Ovary (tissue), 9 donors: ENCODE measurements around the gene QPRT. TPM values are rescaled to one million over a fixed set of nuclear protein-coding genes. Genes with fewer than 3 reads are reported as not detected.
"Not testable (repeated sequence)": the region's sequence is repeated elsewhere in the genome, so short reads cannot be mapped to it uniquely, and the experiment has no call there.

ENCODE experiments used
- DNase-seq, 5 donors: peaks; one replicate each; pipeline ENCODE4 v3.0.0-alpha.2; 2019 to 2020
- H3K27ac ChIP-seq, 2 donors: fragments of 200-600 bp; one replicate each; pipeline versions ENCODE4 v1.5.1 to v1.8.0; 2019 to 2022
- H3K27me3 ChIP-seq: fragments of 200-600 bp; one replicate; pipeline ENCODE4 v1.8.0; 2022
- H3K36me3 ChIP-seq: fragments of 200-600 bp; sonication (generic); one replicate; pipeline ENCODE4 v1.5.1; 2019
- H3K4me1 ChIP-seq: one replicate; pipeline ENCODE4 v1.8.1; 2013; ENCODE audit warnings: mild to moderate bottlenecking, moderate library complexity; ENCODE audit not compliant: insufficient read depth
- H3K4me3 ChIP-seq: fragments of 200-600 bp; sonication (generic); one replicate; pipeline ENCODE4 v1.5.1; 2017
- H3K9me3 ChIP-seq, 2 donors: fragments of 200-600 bp in 1 of 2; sonication (generic) in 1 of 2; one replicate each; pipeline versions ENCODE4 v1.5.1 to v1.8.1; 2013 to 2019; ENCODE audit warnings: mild to moderate bottlenecking in 1 of 2, moderate library complexity in 1 of 2
- EP300 ChIP-seq: sonication (generic); formaldehyde crosslinking; IDR thresholded peaks from one replicate; pipeline ENCODE4 v1.6.1; 2017; ENCODE audit warnings: antibody characterized with exemption
- POLR2A ChIP-seq: fragments of 450-650 bp; IDR thresholded peaks from one replicate; pipeline ENCODE4 v1.6.1; 2017; ENCODE audit warnings: antibody characterized with exemption, mild to moderate bottlenecking, moderate library complexity
- WGBS, 3 donors: extraction: QIAGEN DNeasy Blood & Tissue Kit in 1 of 3; methylation state at CpG; one replicate each; pipeline versions ENCODE4 v1.1.5 to v1.1.7; 2013 to 2017; 5-methylcytosine and 5-hydroxymethylcytosine counted together
- intact Hi-C, 4 donors: fragments of 100-400 bp; cut with DNase I; formaldehyde crosslinking; loops; one replicate each; pipeline versions ENCODE4 v1.11.0 to v1.15.1; 2022 to 2023
- polyA plus RNA-seq, 2 donors: library from polyadenylated mRNA; stranded (reverse); fragments of 200-250 nt in 1 of 2; fragments of 350-450 nt in 1 of 2; fragmentation: Illumina TruSeq in 1 of 2; extraction: RNeasy Lipid Tissue Mini Kit (QIAGEN cat#74804) in 1 of 2; gene quantifications; one replicate each; pipeline ENCODE4 v1.2.3, GENCODE V29; 2013 to 2014
- total RNA-seq, 7 donors: library from RNA; depleted of rRNA in 2 of 7; stranded (reverse); fragments of >200 nt in 2 of 7; fragmentation: NEBNext Ultra II Directional in 3 of 7; extraction: Animal tissue kit (Norgen Biotek cat#: 25700) in 3 of 7; gene quantifications; one replicate each; pipeline versions ENCODE4 v1.1.0 to v1.2.4, GENCODE V29; 2016 to 2023
- TF ChIP-seq, protein P1 (sequence below), 3 donors: fragments of 450-650 bp in 2 of 3; fragments of 200-600 bp in 1 of 3; IDR thresholded peaks; one replicate each; pipeline versions ENCODE4 v1.5.1 to v1.8.0; 2016 to 2022; ENCODE audit warnings: antibody characterized with exemption in 3 of 3, mild to moderate bottlenecking in 1 of 3
- donor health status: DM: no; HTN: no; CAD: no; lungs with moderate emphysema.
- donor health status: DM: no; HTN: no; CAD: no.
- donor health status: Bipolar disorder and iron deficiency.
- donor health status: DM: yes; HTN: yes; CAD: no.
- donor health status: DM: no; HTN: no; CAD: no.
- donor health status: DM: yes; HTN: yes; CAD: no.

QPRT gene
- total and polyA plus RNA-seq, 9 donors, result 21.4 to 67.9 (median 43.1) TPM

DNA sequence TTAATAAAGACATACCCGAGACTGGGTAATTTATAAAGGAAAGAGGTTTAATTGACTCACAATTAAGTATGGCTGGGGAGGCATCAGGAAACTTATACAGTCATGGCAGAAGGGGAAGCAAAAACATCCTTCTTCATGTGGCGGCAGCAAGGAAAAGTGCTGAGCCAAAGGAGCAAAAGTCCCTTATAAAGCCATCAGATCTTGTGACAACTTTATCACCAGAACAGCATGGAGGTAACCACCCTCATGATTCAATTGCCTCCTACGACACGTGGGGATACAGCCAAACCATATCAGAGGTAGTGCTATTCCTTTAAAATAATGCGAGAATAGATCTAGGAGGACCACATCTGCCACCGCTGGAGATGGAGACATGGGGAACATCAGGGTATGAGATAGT lies 57.8 kb downstream of the QPRT start:
- Histone ChIP-seq H3K4me3 (no peak overlapping the region), H3K36me3 (no peaks in the 10 kb centered on the region), H3K4me1 (no peaks in the 10 kb centered on the region), H3K9me3 (no peaks in the 10 kb centered on the region), H3K27ac (no peak overlapping the region), H3K27me3 (no peaks in the 10 kb centered on the region)
- WGBS, 3 donors, result 68 to 76% (median 70%) methylated on average over 6 of the region's 6 CpGs
- DNase-seq, result no peak
- intact Hi-C loops, result loop anchor here in 1 of 4 donors (10.0 kb wide), 1 partner anchor 752 kb away; the partner anchor contains the start of gene LAT
- TF ChIP-seq POLR2A (no peak), EP300 (no peak)
- TF ChIP-seq, protein P1, sequence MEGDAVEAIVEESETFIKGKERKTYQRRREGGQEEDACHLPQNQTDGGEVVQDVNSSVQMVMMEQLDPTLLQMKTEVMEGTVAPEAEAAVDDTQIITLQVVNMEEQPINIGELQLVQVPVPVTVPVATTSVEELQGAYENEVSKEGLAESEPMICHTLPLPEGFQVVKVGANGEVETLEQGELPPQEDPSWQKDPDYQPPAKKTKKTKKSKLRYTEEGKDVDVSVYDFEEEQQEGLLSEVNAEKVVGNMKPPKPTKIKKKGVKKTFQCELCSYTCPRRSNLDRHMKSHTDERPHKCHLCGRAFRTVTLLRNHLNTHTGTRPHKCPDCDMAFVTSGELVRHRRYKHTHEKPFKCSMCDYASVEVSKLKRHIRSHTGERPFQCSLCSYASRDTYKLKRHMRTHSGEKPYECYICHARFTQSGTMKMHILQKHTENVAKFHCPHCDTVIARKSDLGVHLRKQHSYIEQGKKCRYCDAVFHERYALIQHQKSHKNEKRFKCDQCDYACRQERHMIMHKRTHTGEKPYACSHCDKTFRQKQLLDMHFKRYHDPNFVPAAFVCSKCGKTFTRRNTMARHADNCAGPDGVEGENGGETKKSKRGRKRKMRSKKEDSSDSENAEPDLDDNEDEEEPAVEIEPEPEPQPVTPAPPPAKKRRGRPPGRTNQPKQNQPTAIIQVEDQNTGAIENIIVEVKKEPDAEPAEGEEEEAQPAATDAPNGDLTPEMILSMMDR (IDR thresholded peaks at IDR 0.05), result no peak

DNA sequence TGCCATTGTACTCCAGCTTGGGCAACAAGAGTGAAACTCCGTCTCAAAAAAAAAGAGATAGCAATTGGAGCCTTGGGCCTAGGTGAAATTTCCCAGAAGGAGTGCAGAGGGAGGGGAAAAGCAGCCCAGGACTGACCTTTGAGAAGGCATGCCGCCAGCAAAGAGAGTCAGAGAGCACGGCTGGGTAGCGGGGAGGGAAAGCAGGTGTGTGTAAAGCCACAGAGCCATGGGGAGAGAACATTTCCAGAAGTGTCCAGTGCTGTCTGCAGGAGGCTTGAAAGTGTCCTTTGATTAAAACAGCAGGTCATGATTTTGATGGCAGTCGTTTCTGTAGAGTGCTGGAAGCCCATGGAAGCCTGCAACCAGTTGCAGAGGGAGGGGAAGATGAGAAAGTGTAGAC lies 58.7 kb downstream of the QPRT start:
- Histone ChIP-seq H3K4me1 (no peaks in the 10 kb centered on the region), H3K27me3 (no peaks in the 10 kb centered on the region), H3K36me3 (no peaks in the 10 kb centered on the region), H3K4me3 (no peak overlapping the region), H3K27ac (no peak overlapping the region), H3K9me3 (no peaks in the 10 kb centered on the region)
- intact Hi-C loops, result loop anchor here in 1 of 4 donors (10.0 kb wide), 1 partner anchor 753 kb away; the partner anchor contains the start of gene LAT
- 53 to 67% (median 57%) methylated on average over 5 of the region's 5 CpGs for WGBS, 3 donors
- no peak for TF ChIP-seq EP300
- no peak for TF ChIP-seq POLR2A
- TF ChIP-seq, protein P1 (IDR thresholded peaks at IDR 0.05), result no peak
- no peak for DNase-seq

DNA sequence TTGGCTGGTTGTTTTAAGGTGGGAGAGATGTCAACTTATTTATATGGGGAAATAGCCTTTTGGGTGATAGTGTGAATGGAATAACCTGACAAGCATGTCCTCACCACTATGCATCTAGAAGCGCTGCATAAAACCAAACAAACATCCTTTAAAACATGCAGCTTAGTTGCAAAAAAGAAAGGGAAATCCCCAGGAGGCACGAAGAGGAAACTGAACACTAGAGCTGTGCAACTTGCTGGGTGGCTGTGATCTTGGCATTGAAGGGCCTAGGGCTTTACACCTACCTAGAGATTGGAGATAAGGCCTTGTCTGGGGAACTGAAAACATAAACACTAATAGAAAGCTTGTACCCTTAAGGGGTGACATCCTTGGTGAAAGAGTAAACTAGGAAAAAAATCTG lies 59.5 kb downstream of the QPRT start:
- intact Hi-C loops, result loop anchor here in 1 of 4 donors (10.0 kb wide), 1 partner anchor 754 kb away; the partner anchor contains the start of gene LAT

DNA sequence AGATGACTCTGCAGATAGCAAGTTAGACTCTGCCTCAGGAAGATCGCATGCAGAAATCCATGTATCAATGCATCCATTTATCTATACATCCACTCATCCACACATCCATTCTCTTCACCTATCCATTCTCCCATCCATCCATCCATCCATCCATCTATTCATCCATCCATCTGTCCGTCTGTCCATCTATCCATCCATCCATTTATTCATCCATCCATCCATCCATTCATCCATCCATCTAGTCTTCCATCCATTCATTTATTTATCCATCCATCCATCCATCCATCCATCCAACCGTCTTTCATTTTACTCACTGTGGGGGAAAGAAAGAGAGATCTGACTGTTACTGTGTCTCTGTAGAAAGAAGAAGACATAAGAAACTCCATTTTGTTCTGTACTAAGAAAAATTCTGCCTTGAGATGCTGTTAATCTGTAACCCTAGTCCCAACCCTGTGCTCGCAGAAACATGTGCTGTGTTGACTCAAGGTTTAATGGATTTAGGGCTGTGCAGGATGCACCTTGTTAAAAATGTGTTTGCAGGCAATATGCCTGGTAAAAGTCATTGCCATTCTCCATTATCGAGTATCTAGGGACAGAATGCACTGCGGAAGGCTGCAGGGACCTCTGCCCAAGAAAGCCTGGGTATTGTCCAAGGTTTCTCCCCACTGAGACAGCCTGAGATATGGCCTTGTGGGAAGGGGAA lies 61.1 kb downstream of the QPRT start:
- not testable (repeated sequence) for H3K27ac ChIP-seq, H3K4me1 ChIP-seq, H3K4me3 ChIP-seq, H3K36me3 ChIP-seq, H3K9me3 ChIP-seq, DNase-seq, H3K27me3 ChIP-seq
- 75 to 88% (median 83%) methylated on average over 6 of the region's 6 CpGs for WGBS, 3 donors
- intact Hi-C loops, result loop anchor here in 2 of 4 donors (10.0 kb wide), 3 partner anchors 55 to 755 kb away; partner anchors contain the start of genes KIF22 (in 1 of the 2) and LAT (in 1 of the 2)

More for the DNA sequence above, 59.5 kb downstream of the QPRT start:
- 82 to 91% (median 88%) methylated on average over 2 of the region's 2 CpGs for WGBS, 3 donors
- H3K36me3 ChIP-seq, result no peaks in the 10 kb centered on the region
- no peak for DNase-seq
- TF ChIP-seq POLR2A (no peak), EP300 (no peak)
- TF ChIP-seq, protein P1 (IDR thresholded peaks at IDR 0.05), result no peak
- H3K27ac ChIP-seq, result no peak overlapping the region
- no peaks in the 10 kb centered on the region for H3K4me1 ChIP-seq
- H3K9me3 ChIP-seq, result no peaks in the 10 kb centered on the region
- H3K27me3 ChIP-seq, result no peaks in the 10 kb centered on the region
- H3K4me3 ChIP-seq, result no peak overlapping the region

DNA sequence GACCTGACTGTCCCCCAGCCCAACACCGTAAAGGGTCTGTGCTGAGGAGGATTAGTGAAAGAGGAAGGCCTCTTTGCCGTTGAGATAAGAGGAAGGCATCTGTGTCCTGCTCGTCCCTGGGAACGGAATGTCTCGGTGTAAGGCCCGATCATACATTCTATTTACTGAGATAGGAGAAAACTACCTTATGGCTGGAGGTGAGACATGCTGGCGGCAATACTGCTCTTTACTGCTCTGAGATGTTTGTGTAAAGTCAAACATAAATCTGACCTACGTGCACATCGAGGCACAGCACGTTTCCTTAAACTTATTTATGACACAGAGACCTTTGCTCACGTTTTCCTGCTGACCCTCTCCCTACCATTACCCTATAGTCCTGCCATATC lies 61.6 kb downstream of the QPRT start:
- intact Hi-C loops, result loop anchor here in 2 of 4 donors (10.0 kb wide), 2 partner anchors 54 to 736 kb away; partner anchors contain the start of gene KIF22 (in 1 of the 2)
- WGBS, 3 donors, result 36 to 53% (median 49%) methylated on average over 11 of the region's 11 CpGs
- DNase-seq, H3K27ac ChIP-seq, H3K27me3 ChIP-seq, H3K4me3 ChIP-seq, H3K4me1 ChIP-seq, H3K36me3 ChIP-seq, H3K9me3 ChIP-seq: not testable (repeated sequence)
